Tibial nerve (tissue), 4 donors: ENCODE results near the gene LRRN4CL. TPM values are rescaled to one million over a fixed set of nuclear protein-coding genes. Genes with fewer than 3 reads are reported as not detected.

Source experiments
- DNase-seq, 2 donors: peaks; one replicate each; pipeline ENCODE4 v3.0.0-alpha.2; 2019; ENCODE audit warnings: low spot score in 2 of 2
- H3K27ac ChIP-seq, 4 donors: fragments of 200-600 bp; sonication (generic) in 3 of 4; one replicate each; pipeline ENCODE4 v1.5.1; 2017 to 2019; ENCODE audit warnings: mild to moderate bottlenecking in 1 of 4
- H3K27me3 ChIP-seq, 2 donors: fragments of 200-600 bp; sonication (generic) in 1 of 2; one replicate each; pipeline versions ENCODE4 v1.5.1 to v1.6.0; 2017 to 2019
- H3K36me3 ChIP-seq, 3 donors: fragments of 200-600 bp; sonication (generic); one replicate each; pipeline ENCODE4 v1.5.1; 2018 to 2019
- H3K4me1 ChIP-seq, 4 donors: fragments of 200-600 bp; sonication (generic) in 3 of 4; one replicate each; pipeline ENCODE4 v1.5.1; 2017 to 2019
- H3K4me3 ChIP-seq, 4 donors: fragments of 200-600 bp; sonication (generic) in 3 of 4; one replicate each; pipeline ENCODE4 v1.5.1; 2017 to 2019; ENCODE audit warnings: mild to moderate bottlenecking in 1 of 4, moderate library complexity in 1 of 4
- H3K9me3 ChIP-seq, 4 donors: fragments of 200-600 bp; sonication (generic) in 3 of 4; one replicate each; pipeline ENCODE4 v1.5.1; 2017 to 2019
- EP300 ChIP-seq, 2 donors: sonication (generic); formaldehyde crosslinking; IDR thresholded peaks; one replicate each; pipeline ENCODE4 v1.6.1; 2017; ENCODE audit warnings: antibody characterized with exemption in 2 of 2, mild to moderate bottlenecking in 1 of 2
- POLR2A ChIP-seq, 2 donors: fragments of 450-650 bp; IDR thresholded peaks; one replicate each; pipeline ENCODE4 v1.6.1; 2017; ENCODE audit warnings: antibody characterized with exemption in 2 of 2, mild to moderate bottlenecking in 2 of 2, moderate library complexity in 2 of 2
- WGBS, 2 donors: methylation state at CpG; one replicate each; pipeline ENCODE4 v1.1.5; 2018; 5-methylcytosine and 5-hydroxymethylcytosine counted together
- small RNA-seq: library from RNA; depleted of rRNA; stranded (forward); fragments of <200 nt; gene quantifications from one replicate; pipeline ENCODE3, GENCODE V24; 2016
- total RNA-seq, 4 donors: library from RNA; depleted of rRNA; stranded (reverse); fragments of >200 nt; gene quantifications; one replicate each; pipeline ENCODE4 v1.1.0, GENCODE V29; 2016
- TF ChIP-seq, protein P1 (sequence below), 5 experiments: fragments of 200-600 bp in 3 of 5; fragments of 450-650 bp in 2 of 5; sonication (generic) in 3 of 5; IDR thresholded peaks; one replicate each; pipeline ENCODE4 v1.5.1; 2016 to 2019; ENCODE audit warnings: antibody characterized with exemption in 5 of 5, mild to moderate bottlenecking in 3 of 5, moderate library complexity in 2 of 5

LRRN4CL gene
- total RNA-seq, 4 donors from 2014 or later, result 44.6 to 64.8 (median 48.4) TPM

DNA sequence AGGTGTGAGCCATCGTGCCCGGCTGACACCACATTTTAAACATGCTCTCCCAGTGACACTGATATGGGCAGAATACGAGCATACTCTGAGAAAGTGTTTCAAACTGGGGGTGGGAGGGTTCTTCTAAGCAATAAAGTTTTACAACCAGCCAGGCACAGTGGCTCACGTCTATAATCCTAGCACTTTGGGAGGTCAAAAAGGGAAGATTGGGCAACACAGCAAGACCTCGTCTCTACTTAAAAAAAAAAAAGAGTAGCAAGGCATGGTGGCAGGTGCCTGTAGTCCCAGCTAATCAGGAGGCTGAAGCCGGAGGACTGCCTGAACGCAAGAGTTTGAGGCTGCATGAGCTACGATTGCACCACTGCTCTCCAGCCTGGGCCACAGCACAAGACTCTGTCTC, 45.1 kb downstream of the LRRN4CL start:
- Histone ChIP-seq H3K36me3 (peaks cover 0 to 53% (median 9%) of the 10 kb centered on the region in 3 donors), H3K9me3 (no peaks in the 10 kb centered on the region), H3K4me1 (peaks cover 0 to 44% (median 15%) of the 10 kb centered on the region in 4 donors), H3K27me3 (no peaks in the 10 kb centered on the region), H3K4me3 (no peak overlapping the region), H3K27ac (no peak overlapping the region)
- WGBS, 2 donors, result 66 to 79% methylated on average over 8 of the region's 8 CpGs
- TF ChIP-seq POLR2A (IDR thresholded peaks at IDR 0.05) (no peak), EP300 (IDR thresholded peaks at IDR 0.05) (no peak)
- TF ChIP-seq, protein P1, sequence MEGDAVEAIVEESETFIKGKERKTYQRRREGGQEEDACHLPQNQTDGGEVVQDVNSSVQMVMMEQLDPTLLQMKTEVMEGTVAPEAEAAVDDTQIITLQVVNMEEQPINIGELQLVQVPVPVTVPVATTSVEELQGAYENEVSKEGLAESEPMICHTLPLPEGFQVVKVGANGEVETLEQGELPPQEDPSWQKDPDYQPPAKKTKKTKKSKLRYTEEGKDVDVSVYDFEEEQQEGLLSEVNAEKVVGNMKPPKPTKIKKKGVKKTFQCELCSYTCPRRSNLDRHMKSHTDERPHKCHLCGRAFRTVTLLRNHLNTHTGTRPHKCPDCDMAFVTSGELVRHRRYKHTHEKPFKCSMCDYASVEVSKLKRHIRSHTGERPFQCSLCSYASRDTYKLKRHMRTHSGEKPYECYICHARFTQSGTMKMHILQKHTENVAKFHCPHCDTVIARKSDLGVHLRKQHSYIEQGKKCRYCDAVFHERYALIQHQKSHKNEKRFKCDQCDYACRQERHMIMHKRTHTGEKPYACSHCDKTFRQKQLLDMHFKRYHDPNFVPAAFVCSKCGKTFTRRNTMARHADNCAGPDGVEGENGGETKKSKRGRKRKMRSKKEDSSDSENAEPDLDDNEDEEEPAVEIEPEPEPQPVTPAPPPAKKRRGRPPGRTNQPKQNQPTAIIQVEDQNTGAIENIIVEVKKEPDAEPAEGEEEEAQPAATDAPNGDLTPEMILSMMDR (IDR thresholded peaks at IDR 0.05), result no peak
- DNase-seq, result no peak

Small RNA genes lying within 50 kb of the gene (small RNA-seq; reads per million reads assigned to genes)
- not detected for gene SNORA57

Other genes starting within 250 kb of the LRRN4CL start
- 1,000 to 10,000 TPM; 1,417 to 3,061 (median 2,562) TPM for gene AHNAK, start 142.7 kb downstream of the LRRN4CL start, total RNA-seq
- gene EEF1G, start 115.6 kb downstream of the LRRN4CL start, total RNA-seq, result 1,000 to 10,000 TPM; 1,003 to 1,250 (median 1,110) TPM
- 10 to 100 TPM in 3 of 4 donors, 1 to 10 TPM in 1; 8.3 to 18.8 (median 14.2) TPM for gene TUT1, start 98.0 kb downstream of the LRRN4CL start, total RNA-seq
- gene MTA2, start 87.7 kb downstream of the LRRN4CL start, total RNA-seq, result 10 to 100 TPM; 79.5 to 95.3 (median 88.8) TPM
- gene EML3, start 76.8 kb downstream of the LRRN4CL start, total RNA-seq, result 100 to 1,000 TPM in 2 of 4 donors, 10 to 100 TPM in 2; 64.9 to 138 (median 93.9) TPM
- gene ROM1, start 76.3 kb downstream of the LRRN4CL start, total RNA-seq, result 10 to 100 TPM in 3 of 4 donors, 1 to 10 TPM in 1; 9.3 to 13.8 (median 11.2) TPM
- 10 to 100 TPM; 35.4 to 60.3 (median 50.7) TPM for gene B3GAT3, start 67.5 kb downstream of the LRRN4CL start, total RNA-seq
- 100 to 1,000 TPM; 107 to 150 (median 121) TPM for gene GANAB, start 42.9 kb downstream of the LRRN4CL start, total RNA-seq
- gene INTS5, start 36.2 kb downstream of the LRRN4CL start, total RNA-seq, result 10 to 100 TPM; 14.0 to 22.8 (median 20.3) TPM
- 10 to 100 TPM; 32.7 to 48.0 (median 40.8) TPM for gene C11orf98, start 24.3 kb downstream of the LRRN4CL start, total RNA-seq
- gene CSKMT, start 24.2 kb downstream of the LRRN4CL start, total RNA-seq, result 10 to 100 TPM in 1 of 4 donors, 1 to 10 TPM in 3; 2.6 to 17.0 (median 5.7) TPM
- 10 to 100 TPM in 3 of 4 donors, 1 to 10 TPM in 1; 7.6 to 22.2 (median 14.6) TPM for gene UQCC3, start 17.9 kb downstream of the LRRN4CL start, total RNA-seq
- 10 to 100 TPM in 1 of 4 donors, 1 to 10 TPM in 3; 3.9 to 11.1 (median 5.4) TPM for gene LBHD1, start 17.3 kb downstream of the LRRN4CL start, total RNA-seq
- 100 to 1,000 TPM; 140 to 205 (median 162) TPM for gene UBXN1, start 10.5 kb downstream of the LRRN4CL start, total RNA-seq
- gene BSCL2, start 17.9 kb upstream of the LRRN4CL start, total RNA-seq, result 100 to 1,000 TPM in 2 of 4 donors, 10 to 100 TPM in 2; 58.8 to 149 (median 93.2) TPM
- gene GNG3, start 18.1 kb upstream of the LRRN4CL start, total RNA-seq, result 1 to 10 TPM in 1 of 4 donors, under 1 TPM in 1, not detected in 2; 0.63 to 2.6 TPM
- 10 to 100 TPM; 24.7 to 34.8 (median 28.6) TPM for gene HNRNPUL2, start 37.9 kb upstream of the LRRN4CL start, total RNA-seq
- 10 to 100 TPM; 20.1 to 37.1 (median 23.6) TPM for gene TTC9C, start 39.0 kb upstream of the LRRN4CL start, total RNA-seq
- gene ZBTB3, start 64.6 kb upstream of the LRRN4CL start, total RNA-seq, result 1 to 10 TPM; 8.1 to 9.8 (median 8.9) TPM
- gene POLR2G, start 72.0 kb upstream of the LRRN4CL start, total RNA-seq, result 10 to 100 TPM; 49.2 to 70.0 (median 53.6) TPM
- 10 to 100 TPM; 23.2 to 38.8 (median 33.1) TPM for gene TAF6L, start 81.9 kb upstream of the LRRN4CL start, total RNA-seq
- 100 to 1,000 TPM in 1 of 4 donors, 10 to 100 TPM in 3; 80.8 to 105 (median 94.9) TPM for gene TMEM179B, start 97.9 kb upstream of the LRRN4CL start, total RNA-seq
- 10 to 100 TPM; 22.9 to 40.4 (median 31.3) TPM for gene TMEM223, start 102.5 kb upstream of the LRRN4CL start, total RNA-seq
- 10 to 100 TPM; 51.3 to 94.4 (median 67.0) TPM for gene NXF1, start 115.9 kb upstream of the LRRN4CL start, total RNA-seq
- 10 to 100 TPM; 25.9 to 39.1 (median 29.2) TPM for gene STX5, start 142.5 kb upstream of the LRRN4CL start, total RNA-seq
- gene TEX54, start 143.3 kb upstream of the LRRN4CL start, total RNA-seq, result not detected
- 10 to 100 TPM; 31.7 to 75.0 (median 48.0) TPM for gene WDR74, start 150.1 kb upstream of the LRRN4CL start, total RNA-seq
- 100 to 1,000 TPM; 108 to 148 (median 133) TPM for gene SLC3A2, start 191.4 kb upstream of the LRRN4CL start, total RNA-seq
- gene CHRM1, start 231.8 kb upstream of the LRRN4CL start, total RNA-seq, result not detected